GM21576 (cell line): Measurements from ENCODE around the gene EML5.

ENCODE experiments used
- ATAC-seq: cut with Tn5 transposase; IDR thresholded peaks from one replicate; pipeline ENCODE4 v1.9.1; 2021; ENCODE audit warnings: mild to moderate bottlenecking, moderate library complexity; ENCODE audit not compliant: unreplicated experiment

The EML5 gene

DNA sequence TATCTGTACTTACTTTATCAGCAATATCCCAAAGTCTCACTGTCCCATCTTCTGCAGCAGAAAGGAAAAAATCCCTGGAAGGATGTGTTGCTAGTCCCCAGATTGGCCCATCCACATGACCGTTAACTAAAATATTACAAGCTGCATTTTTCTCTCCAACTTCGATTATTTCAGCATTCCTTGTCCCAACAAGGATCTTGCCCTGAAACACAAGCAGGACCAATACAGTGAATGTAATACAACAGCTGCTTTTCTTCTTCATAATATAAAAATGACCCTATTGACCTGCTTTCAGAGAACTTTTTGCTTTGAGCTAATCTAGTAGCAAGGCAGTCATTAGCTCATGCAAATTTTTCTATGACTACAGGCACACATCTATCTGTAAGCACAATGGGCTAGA lies 171.7 kb downstream of the EML5 start:
- no peak for ATAC-seq

DNA sequence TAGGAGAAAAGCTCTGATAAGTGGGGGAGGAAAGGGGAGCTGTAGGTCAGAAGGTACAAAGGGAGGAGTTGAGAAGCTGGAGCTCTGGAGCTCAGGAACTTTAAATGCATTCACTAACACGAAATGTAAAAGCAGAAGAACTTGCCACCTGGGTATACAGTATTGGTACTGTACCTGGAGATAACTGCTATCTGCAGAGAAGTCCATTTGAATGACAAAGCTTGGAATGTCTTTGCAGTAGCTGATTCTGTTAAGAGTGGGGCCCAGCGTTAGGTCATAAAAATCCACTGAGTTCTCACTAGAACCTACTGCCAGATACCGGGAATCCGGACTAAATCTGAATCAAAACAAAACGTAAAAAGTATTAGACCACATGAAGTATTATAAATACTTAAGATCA lies 174.3 kb downstream of the EML5 start:
- ATAC-seq: no peak

DNA sequence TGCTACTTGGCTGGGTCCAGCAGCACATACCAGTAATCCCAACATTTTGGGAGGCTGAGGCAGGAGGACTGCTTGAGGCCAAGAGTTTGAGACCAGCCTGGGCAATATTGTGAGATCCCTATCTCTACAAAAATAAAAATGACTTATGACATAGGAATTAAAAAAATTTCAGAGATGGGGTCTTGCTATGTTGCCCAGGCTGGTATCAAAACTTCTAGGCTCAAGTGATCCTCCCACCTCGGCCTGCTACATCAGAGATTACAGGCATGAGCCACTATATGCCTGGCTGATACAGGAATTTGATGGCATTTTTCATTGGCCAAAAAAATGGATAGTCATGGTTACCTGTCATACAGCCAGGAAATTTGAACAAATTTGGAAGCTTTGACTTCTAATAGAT lies 175.3 kb downstream of the EML5 start:
- ATAC-seq: no peak

DNA sequence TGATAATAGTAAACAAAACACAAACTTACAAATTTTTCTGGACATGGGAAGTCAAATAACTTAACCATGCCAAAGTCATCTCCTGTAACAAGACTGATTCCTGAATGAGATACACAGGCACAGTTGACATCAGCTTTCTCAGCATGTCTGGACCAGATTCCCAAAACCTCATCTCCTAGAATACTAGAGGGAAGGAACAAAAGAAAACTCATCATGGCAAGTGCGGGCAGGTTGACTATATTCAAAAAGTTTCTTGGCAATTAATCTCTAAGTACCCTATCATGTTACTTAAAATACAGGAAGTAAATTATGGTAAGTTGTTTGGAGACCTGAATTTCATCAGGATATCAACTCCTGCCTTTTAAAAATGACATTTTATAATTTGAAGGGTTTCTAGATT lies 176.1 kb downstream of the EML5 start:
- ATAC-seq: no peak

DNA sequence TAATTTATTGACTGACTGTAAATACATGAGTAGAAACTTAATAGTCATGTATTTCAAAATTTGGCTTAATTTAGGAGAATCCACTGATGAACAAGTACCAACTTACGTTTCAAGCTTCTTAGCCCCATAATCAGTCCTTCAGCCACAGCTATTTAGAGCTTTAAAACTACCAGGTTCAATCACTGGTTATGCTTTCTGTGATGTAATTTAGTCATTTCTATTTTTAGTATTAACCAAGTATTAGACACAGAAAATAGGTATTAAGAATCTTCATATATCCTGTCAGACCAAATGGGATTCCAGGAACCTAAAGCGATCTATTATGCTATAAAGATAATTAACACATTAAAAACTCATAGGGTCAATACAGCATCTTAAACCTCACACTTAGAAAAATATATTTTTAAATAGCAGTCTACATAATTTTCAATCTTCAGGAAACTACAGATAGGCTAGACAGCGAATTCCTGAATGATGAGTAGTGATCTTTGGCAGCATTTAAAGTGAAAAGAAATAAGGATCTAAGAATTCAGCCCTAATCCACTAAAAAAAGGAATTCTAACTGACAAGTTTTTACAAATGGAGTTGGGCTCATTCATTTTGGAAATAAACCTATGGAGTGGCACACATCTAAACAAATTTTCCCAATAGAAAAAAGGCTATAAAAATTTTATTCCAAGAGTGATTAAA lies 178.4 kb downstream of the EML5 start:
- ATAC-seq: peak; percentile 63

DNA sequence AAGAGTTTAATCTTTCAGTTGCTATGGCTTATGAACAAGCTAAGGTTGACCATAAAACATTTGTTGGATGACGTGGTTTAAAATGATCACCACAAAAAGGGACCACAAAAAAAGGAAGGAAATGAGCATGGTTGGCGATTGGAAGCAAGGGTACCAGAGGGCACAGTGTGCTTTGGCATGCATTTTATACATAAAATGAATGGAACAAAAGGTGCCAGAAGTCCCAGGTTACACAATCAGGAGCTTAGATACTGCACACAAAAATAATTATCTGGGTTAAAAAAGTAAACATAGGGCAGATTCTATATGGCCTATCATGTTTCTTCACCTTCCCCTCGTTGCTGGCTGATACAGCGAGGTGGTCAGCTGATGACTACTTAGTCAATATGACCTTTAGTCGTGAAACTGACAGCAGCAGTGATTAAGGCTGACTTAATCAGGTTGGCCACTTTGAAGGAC lies 179.2 kb downstream of the EML5 start:
- ATAC-seq: no peak

DNA sequence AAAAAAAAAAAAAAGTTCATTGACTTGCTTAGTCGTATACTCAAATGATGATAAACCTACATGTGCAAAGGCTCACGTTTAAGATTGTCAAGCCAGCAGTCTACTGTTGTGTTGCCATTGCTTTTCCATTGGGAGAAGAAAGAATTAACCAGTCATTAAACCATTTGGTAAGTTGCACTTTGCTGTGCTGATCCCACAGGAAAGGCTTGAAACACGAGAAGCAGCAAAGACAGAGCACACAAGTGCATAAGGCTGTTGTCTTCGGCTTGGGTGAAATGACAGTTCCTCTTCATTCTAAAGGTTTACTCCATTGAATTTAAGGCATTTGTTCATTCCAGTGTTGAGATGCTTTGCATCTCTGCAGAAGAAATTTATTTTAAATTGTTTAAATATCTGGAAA lies 179.8 kb downstream of the EML5 start:
- no peak for ATAC-seq

DNA sequence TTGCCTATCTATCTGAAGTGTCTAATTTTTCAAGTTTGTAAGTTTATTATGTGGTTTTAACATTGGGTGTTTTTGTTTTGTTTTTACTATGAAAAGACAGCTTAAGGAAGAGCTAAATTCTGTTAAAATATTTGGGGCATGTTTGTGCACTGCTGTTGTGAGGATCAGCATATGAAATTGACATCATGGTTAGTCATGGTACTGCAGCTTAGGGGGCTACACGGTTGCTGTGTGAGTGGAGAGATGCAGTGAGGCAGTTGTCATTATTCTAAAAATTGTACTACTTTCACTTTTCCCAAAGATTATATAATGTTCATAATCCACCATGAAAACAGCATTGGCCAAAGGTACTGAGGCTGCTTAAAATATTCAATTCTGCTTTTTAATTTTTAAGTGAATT lies 180.9 kb downstream of the EML5 start:
- ATAC-seq: no peak

DNA sequence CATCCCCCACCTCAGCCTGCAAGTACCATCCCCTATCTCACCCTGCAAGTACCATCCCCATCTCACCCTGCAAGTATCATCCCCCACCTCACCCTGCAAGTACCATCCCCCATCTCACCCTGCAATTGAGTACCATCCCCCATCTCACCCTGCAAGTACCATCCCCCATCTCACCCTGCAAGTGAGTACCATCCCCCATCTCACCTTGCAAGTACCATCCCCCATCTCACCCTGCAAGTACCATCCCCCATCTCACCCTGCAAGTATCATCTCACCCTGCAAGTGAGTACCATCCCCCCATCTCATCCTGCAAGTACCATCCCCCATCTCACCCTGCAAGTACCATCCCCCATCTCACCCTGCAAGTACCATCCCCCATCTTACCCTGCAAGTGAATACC lies 184.9 kb downstream of the EML5 start:
- ATAC-seq: no peak

DNA sequence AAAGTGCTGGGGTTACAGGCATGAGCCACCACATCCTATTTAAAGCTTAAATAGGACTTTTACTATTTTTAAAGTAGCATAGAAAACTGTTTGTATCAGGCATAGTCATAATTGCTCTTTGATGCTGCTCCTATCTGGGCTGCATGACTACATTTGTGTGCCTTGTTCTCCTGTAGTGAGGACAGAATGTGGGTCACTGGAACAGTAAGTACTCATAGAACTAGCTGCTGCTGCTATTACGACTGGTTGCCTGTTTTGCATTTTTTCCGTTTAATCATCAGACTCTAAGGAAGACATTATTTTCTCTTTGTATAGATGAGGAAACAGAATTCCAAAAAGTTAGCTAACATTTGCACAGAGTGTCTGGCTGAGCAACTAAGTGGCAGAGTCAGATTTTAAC lies 187.2 kb downstream of the EML5 start:
- no peak for ATAC-seq

DNA sequence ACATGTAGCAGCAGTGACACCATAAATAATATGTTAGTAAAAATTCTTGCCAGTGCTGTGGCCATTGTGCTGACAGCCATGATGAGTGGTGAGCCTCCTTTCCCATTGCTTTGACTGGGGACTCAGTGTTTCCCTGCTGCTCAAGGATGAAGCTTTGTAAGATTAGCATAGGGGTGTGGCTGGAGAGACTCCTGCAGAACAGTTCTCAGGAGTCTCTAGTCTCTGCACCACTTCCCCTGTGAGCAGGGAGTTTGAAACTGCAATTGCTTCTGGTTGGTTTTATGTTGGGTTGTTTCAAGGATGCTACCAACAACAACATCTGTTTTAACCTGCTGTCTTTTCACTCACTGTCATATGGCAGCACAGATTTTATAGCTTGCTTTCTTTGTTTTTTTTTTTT lies 188.5 kb downstream of the EML5 start:
- ATAC-seq: no peak

DNA sequence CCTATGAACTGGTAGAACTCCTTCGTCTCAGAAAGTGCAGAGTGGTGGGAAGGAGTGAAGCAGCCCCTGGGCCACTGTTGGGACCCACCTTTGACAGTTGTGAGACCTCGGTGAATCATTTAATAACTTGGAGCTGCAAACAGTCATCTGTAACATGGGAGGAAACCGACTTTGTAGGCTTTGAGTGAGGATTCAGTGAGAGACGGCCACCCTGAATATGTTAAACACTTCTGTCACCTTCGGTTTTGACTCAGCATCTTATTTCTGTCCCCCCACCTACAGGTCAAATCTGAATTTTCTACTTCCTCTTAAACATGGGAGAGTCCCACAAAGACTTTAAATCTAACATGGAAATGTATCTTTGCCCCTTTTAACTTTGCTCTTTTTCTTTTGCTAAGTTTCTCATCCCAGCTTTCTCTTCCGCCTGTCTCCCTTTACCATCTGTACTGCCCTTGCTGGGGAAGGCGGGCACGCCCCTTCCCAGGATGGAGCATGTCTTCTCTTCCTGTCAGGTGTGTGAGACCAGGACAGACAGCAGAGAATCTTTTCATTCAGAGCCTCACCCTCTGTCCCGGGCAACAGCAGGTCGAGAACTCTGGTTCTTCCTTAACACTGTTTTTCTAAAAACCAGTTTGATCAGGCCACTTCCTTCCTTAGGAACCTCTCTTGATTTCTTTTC lies 192.9 kb downstream of the EML5 start:
- ATAC-seq: peak; percentile 90

DNA sequence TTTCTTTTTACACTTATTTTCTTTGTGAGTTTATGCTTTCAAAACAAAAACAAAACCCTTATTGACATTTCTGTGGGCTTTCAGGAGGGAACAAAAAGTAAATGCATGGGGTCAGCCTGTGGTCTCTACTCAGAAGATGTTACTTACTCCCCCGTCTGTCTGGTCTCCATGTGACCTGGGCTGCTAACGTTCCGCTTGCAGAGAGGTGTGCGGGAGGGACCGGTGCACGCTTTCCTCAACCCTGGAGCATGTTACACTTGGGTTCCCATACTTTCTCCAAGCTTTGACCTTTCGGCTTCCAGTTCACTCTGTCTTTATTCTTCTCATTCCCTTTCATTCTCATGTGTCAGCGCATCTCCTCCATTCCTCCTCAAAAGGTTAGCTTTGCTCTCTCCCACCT lies 193.4 kb downstream of the EML5 start:
- peak; percentile 37 for ATAC-seq

DNA sequence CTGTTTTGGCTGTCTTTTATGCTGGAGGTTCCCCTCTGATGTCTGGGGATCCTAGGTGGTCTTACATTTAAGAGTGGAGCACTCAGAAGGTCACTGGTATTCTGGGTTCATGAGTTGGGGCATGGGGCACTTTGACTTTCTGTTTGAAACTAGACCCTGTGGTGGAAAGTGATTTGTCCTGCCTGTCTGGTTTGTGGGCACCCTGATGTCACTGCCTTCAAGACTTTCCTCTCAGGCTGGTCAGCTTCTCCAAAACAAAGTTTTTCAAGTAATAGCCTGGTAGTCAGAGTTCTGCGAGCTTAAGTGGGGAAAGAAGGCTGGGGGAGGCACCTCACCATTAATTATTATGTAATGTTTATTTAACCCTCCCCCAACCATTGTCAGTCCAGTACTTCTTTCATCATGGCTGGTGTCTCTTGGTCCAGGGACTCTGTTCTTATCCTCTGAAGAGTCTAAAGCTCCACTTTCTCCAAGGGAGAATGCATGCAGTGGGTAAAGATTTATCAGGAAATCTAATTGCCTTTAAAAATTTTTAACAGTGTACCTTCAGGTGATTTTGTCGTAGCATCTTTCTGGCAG lies 194.6 kb downstream of the EML5 start:
- no peak for ATAC-seq

DNA sequence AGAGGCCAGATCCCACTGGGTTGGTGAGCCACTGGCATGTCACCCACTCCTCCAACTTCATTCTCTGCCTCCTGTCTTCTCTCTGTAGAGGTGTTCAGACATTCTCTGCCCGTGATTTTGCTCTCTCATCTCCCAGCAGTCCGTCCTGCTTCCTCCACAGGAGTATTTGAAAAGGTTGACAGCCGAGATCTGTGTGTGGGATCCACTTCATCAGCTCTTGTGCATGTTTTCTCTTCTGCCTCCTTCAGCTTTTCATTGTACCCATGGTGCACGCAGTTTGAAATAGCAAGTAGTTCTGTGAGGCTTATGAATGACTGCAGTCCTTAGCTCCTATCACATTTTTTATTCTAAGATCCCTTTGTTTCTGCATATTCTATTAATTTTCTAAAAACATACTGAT lies 195.2 kb downstream of the EML5 start:
- no peak for ATAC-seq

DNA sequence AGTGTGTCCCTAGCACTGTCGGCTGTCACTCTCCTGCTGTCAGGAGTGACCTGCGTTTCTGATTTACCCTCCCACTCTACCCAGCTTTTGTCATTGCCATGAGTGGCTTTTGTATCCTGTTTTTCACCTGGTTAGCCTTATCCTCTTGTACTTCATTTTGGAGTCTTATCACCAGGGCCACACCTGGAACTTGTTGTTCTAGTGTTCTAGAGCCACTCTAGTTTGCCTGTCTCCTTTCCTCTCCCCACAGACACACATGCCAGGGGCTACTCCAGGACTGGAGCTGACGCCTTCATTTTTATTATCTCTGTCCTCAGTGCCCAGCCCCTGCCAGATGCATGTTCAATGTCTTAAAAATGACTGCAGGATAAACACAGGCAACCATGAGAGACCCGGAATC lies 195.7 kb downstream of the EML5 start:
- ATAC-seq: no peak

DNA sequence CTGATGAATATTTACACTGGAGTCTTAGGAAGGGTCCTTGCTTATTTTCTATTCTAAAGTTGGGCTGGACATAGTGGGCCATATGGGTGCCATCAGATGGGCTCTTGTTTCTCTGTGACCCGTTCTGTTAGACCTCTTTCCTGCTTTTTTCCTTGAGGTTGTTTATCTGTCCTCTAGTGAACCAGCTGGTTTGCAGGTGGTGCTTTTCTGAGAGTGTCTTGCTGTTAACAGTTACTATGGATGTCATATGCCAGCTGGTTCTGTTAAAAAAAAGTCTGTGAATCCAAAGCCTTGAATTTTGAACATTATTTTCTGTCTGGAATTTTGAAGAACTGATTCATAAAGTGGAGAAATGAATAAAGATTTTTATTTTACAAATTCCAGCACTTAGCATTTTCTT lies 200.7 kb downstream of the EML5 start:
- no peak for ATAC-seq

DNA sequence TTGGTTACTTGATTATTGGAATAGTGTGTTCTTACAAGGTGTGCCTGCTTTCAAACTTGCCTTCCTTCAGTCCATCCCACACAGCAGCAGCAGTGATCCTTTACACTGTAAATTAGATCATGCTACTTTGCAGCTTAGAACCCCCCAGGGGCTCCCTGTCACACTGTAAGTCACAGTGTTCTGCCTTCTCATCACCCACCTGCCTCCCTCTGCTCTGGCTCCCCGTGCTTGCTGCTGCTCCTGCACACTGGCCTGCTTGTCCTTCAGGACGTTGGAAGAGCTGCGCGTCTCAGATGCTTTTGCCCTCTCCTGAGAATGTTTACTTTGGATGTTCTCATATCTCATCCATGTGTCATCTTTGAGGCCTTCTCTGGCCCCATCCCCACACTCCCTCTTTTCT lies 202.6 kb downstream of the EML5 start:
- ATAC-seq: no peak

DNA sequence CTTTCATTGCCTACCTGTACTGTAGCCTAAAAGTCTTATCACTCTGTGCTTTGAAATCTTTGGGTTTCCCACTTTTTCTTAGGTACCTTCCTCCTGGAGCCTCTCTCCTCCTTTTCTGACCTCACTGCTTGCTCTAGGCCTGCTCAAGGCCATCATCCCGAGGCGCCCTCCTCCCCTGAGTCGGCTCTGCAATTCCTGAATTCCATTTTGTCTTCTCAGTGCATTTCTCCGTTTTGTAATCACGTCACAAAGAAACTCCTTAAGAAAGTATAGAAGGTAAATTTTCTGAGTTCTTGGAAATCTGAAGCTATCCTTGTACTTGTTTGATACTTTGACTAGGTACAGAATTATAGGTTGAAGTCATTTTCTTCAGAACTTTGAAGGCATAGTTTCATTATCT lies 204.7 kb downstream of the EML5 start:
- no peak for ATAC-seq

DNA sequence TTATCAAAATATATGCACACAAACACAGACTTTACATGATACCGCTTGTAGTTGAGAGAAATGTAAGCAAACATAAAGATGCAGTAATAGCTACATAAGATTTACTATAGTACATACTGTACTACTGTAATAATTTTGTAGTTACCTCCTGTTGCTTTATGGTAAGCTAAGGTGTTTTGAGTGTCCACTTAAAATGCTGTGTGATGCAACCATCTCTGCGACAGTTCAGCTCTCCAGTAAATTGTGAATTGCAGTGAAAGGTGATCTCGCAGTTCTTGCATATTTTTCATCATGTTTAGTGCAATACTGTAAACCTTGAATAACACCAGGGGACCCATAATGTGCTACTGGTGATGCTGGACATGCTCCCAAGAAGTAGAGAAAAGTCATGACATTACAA lies 208.3 kb downstream of the EML5 start:
- no peak for ATAC-seq

DNA sequence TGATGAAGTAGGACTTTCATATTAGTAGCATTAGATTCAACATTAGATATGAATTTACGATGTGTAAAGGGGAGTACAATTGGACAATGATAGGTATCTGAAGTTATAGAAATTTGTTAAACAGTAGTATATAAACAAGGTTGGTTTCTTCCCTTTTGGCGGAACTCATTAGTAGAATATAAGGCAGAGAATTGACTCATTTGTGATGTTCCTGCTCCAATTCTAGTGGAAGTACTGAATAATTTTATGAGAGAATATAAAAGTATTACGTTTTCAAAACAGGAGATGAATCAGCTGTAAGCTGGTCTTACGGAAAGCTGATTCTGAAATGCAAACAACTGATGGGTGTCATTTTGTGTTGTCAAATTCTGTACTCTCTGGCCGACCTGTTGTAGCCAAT lies 216.5 kb downstream of the EML5 start:
- no peak for ATAC-seq

DNA sequence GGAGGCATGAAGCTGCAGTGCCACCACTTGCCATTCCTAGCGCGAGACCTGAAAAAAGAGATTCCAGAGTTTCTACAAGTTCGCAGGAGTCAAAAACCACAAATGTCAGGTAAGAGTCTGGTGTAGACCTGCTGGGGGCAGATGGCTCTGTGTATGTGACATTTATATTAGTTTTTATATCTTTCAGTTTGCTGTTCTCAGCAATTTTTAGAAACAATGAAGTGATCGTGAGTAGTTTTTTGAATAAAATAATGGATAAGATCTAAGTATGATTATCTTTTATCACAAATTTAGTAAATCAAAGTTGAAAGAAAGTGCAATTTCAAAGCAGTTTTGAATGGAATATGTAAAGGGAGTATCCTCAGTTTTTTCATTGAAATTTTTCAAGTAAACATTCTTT lies 220.6 kb downstream of the EML5 start:
- no peak for ATAC-seq

DNA sequence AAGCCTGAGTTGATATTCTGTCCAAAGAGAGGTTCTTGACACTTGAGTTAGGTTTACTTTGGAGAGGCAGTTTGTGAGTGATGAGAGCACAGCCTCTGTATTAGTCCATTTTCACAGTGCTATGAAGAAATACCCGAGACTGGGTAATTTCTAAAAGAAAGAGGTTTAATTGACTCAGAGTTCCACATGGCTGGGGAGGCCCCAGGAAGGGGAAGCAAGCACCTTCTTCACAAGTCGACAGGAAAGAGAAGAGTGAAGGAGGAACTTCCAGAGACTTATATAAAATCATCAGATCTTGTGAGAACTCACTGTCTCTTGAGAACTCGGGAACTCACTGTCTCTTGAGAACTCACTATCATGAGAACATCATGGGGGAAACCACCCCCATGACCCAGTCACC lies 224.6 kb downstream of the EML5 start:
- no peak for ATAC-seq
